ENCODE measurements around the gene L3MBTL2.

L3MBTL2 gene

GRCh38 chr22:41241133-41241676, 36.1 kb downstream of the L3MBTL2 start:
- H3K27ac ChIP-seq (ENCODE audit: insufficient read depth, low read depth, low read length, poor library complexity, severe bottlenecking), result no peak overlapping the region
- WGBS, 2 experiments, result 83 to 89% methylated on average over 6 to 7 of the region's 7 CpGs

DNA sequence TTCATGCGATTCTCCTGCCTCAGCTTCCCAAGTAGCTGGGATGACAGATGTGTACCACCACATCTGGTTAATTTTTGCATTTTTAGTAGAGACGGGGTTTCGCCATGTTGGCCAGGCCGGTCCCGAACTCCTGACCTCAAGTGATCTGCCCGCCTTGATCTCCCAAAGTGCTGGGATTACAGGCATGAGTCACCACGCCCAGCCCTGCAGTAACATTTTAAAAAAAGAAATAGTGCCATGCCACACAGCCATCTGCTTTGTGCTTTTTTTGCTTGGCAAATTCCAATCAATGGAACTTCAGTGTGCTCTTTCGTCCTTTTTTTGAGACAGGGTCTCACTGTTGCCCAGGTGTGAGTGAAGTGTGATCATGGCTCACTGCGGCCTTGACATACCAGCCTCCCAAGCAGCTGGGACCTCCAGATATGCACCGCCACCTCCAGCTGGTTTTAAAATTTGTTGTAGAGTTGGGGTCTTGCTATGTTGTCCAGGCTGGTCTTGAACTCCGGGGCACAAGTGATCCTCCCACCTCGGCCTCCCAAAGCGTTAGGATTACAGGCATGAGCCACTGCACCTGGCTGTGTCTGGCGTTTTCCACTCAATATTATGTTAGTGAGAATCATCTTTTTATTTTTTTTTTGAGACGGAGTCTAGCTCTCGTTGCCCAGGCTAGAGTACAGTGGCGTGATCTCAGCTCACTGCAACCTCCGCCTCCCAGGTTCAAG, 37.4 kb downstream of the L3MBTL2 start:
- H3K4me3 ChIP-seq (ENCODE audit: insufficient read depth, low read depth, low read length), result no peak overlapping the region
- peaks cover 6% of the 10 kb centered on the region for H3K27me3 ChIP-seq (ENCODE audit: control insufficient read depth, insufficient read depth, low read length, poor library complexity, severe bottlenecking)
- H3K4me1 ChIP-seq (ENCODE audit: control insufficient read depth, insufficient read depth, low read length), result peaks cover 7% of the 10 kb centered on the region
- WGBS, 2 experiments, result 94% methylated on average over 18 of the region's 18 CpGs
- H3K36me3 ChIP-seq (ENCODE audit: control insufficient read depth, insufficient read depth, low read length), result peaks cover 5% of the 10 kb centered on the region
- H3K9me3 ChIP-seq (ENCODE audit: control insufficient read depth, low read length), result no peaks in the 10 kb centered on the region
- H3K27ac ChIP-seq (ENCODE audit: insufficient read depth, low read depth, low read length, poor library complexity, severe bottlenecking), result no peak overlapping the region

More at GRCh38 chr22:41241133-41241676, 36.1 kb downstream of the L3MBTL2 start:
- no peak overlapping the region for H3K4me3 ChIP-seq (ENCODE audit: insufficient read depth, low read depth, low read length)
- H3K27me3 ChIP-seq (ENCODE audit: control insufficient read depth, insufficient read depth, low read length, poor library complexity, severe bottlenecking), result peaks cover 15% of the 10 kb centered on the region
- no peaks in the 10 kb centered on the region for H3K9me3 ChIP-seq (ENCODE audit: control insufficient read depth, low read length)
- peaks cover 7% of the 10 kb centered on the region for H3K4me1 ChIP-seq (ENCODE audit: control insufficient read depth, insufficient read depth, low read length)
- H3K36me3 ChIP-seq (ENCODE audit: control insufficient read depth, insufficient read depth, low read length), result no peaks in the 10 kb centered on the region

DNA sequence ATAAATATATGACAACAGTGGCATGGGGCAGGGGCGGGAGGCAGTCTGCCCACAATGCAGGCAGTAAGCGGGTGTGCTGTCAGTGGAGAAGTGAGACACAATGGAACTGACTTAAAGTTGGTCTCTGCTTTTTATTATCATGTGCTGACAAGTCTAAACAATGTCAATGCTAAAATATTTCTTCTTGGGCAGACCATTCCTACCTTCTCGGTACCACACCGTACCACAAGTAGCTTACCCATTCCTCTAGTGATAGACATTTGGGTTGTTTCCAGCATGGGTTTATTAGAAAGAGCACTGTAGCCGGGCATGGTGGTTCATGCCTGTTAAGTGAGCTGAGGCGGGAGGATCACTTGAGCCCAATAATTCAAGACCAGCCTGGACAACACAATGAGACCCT, 38.2 kb downstream of the L3MBTL2 start:
- Histone ChIP-seq H3K27me3 (ENCODE audit: control insufficient read depth, insufficient read depth, low read length, poor library complexity, severe bottlenecking) (no peaks in the 10 kb centered on the region), H3K4me1 (ENCODE audit: control insufficient read depth, insufficient read depth, low read length) (peaks cover 7% of the 10 kb centered on the region), H3K27ac (ENCODE audit: insufficient read depth, low read depth, low read length, poor library complexity, severe bottlenecking) (no peak overlapping the region), H3K9me3 (ENCODE audit: control insufficient read depth, low read length) (no peaks in the 10 kb centered on the region), H3K36me3 (ENCODE audit: control insufficient read depth, insufficient read depth, low read length) (peaks cover 7% of the 10 kb centered on the region), H3K4me3 (ENCODE audit: insufficient read depth, low read depth, low read length) (no peak overlapping the region)
- 94% methylated on average over 6 of the region's 6 CpGs for WGBS, 2 experiments

DNA sequence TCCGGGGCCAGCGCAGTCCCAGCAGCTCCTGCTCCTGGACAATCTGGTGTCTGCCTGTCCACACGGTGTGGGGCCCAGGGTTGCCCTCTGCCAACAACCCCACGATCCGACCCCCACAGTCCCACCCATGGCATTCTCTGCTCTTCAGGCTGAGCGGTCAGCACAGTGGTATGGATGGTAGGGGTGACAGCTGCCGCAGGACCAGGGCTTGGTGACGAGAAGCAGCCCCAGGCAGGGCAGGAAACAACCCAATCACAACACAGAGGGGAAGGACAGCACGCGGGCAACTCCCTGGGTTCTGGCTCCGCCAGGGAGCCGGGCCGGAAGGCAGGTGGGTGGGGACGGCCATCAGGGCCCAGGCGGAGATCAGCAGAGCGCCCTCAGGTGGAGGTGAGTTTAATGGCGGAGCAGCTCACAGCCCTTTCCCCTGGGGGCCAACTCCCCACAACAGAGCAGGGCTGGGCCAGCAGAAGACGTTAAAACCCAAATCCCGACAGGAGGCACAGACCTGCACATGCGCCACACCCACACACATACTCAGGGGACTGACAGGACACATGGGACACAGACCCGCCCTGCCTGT, 40.9 kb downstream of the L3MBTL2 start:
- no peaks in the 10 kb centered on the region for H3K9me3 ChIP-seq (ENCODE audit: control insufficient read depth, low read length)
- peaks cover 30% of the 10 kb centered on the region for H3K36me3 ChIP-seq (ENCODE audit: control insufficient read depth, insufficient read depth, low read length)
- WGBS, 2 experiments, result 91% methylated on average over 21 of the region's 21 CpGs
- peaks cover 1% of the 10 kb centered on the region for H3K4me1 ChIP-seq (ENCODE audit: control insufficient read depth, insufficient read depth, low read length)
- no peak overlapping the region for H3K27ac ChIP-seq (ENCODE audit: insufficient read depth, low read depth, low read length, poor library complexity, severe bottlenecking)
- no peaks in the 10 kb centered on the region for H3K27me3 ChIP-seq (ENCODE audit: control insufficient read depth, insufficient read depth, low read length, poor library complexity, severe bottlenecking)
- H3K4me3 ChIP-seq (ENCODE audit: insufficient read depth, low read depth, low read length), result no peak overlapping the region

- Histone ChIP-seq H3K36me3 (ENCODE audit: control insufficient read depth, insufficient read depth, low read length) (peaks cover 33% of the 10 kb centered on the region), H3K27ac (ENCODE audit: insufficient read depth, low read depth, low read length, poor library complexity, severe bottlenecking) (no peak overlapping the region)
- 88% methylated on average over 7 of the region's 7 CpGs for WGBS, 2 experiments
Measured at GRCh38 chr22:41247703-41248102, 42.6 kb downstream of the L3MBTL2 start.

GRCh38 chr22:41248314-41248713, 43.2 kb downstream of the L3MBTL2 start:
- Histone ChIP-seq H3K4me1 (ENCODE audit: control insufficient read depth, insufficient read depth, low read length) (no peaks in the 10 kb centered on the region), H3K9me3 (ENCODE audit: control insufficient read depth, low read length) (no peaks in the 10 kb centered on the region), H3K36me3 (ENCODE audit: control insufficient read depth, insufficient read depth, low read length) (peaks cover 39% of the 10 kb centered on the region), H3K27me3 (ENCODE audit: control insufficient read depth, insufficient read depth, low read length, poor library complexity, severe bottlenecking) (no peaks in the 10 kb centered on the region), H3K27ac (ENCODE audit: insufficient read depth, low read depth, low read length, poor library complexity, severe bottlenecking) (no peak overlapping the region), H3K4me3 (ENCODE audit: insufficient read depth, low read depth, low read length) (no peak overlapping the region)
- WGBS, 2 experiments, result 96 to 97% methylated on average over 15 of the region's 15 CpGs

More at GRCh38 chr22:41247703-41248102, 42.6 kb downstream of the L3MBTL2 start:
- H3K9me3 ChIP-seq (ENCODE audit: control insufficient read depth, low read length), result no peaks in the 10 kb centered on the region
- H3K27me3 ChIP-seq (ENCODE audit: control insufficient read depth, insufficient read depth, low read length, poor library complexity, severe bottlenecking), result no peaks in the 10 kb centered on the region
- H3K4me3 ChIP-seq (ENCODE audit: insufficient read depth, low read depth, low read length), result no peak overlapping the region
- no peaks in the 10 kb centered on the region for H3K4me1 ChIP-seq (ENCODE audit: control insufficient read depth, insufficient read depth, low read length)

DNA sequence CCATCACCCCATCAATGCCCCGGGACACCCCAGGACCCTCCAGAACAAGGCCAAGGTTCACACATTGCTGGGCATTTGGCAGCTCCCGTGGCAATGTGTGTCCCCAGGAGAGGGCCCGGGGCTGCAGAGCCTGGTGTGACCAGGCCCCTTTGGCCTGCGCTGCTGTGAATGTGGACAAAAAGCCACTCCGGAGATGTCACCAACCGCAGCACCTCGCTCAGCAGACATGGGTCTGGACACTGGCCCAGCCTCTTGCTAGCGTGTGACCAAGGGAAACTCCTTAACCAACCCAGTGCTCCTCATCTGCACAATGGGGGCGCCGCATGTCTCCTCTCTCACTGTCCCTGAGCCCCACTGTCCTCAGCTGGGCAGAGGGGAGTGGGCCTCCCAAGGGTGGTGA, 43.6 kb downstream of the L3MBTL2 start:
- WGBS, 2 experiments, result 95 to 98% methylated on average over 10 of the region's 10 CpGs
- H3K27me3 ChIP-seq (ENCODE audit: control insufficient read depth, insufficient read depth, low read length, poor library complexity, severe bottlenecking), result no peaks in the 10 kb centered on the region
- H3K9me3 ChIP-seq (ENCODE audit: control insufficient read depth, low read length), result no peaks in the 10 kb centered on the region
- no peak overlapping the region for H3K27ac ChIP-seq (ENCODE audit: insufficient read depth, low read depth, low read length, poor library complexity, severe bottlenecking)
- peaks cover 43% of the 10 kb centered on the region for H3K36me3 ChIP-seq (ENCODE audit: control insufficient read depth, insufficient read depth, low read length)
- no peak overlapping the region for H3K4me3 ChIP-seq (ENCODE audit: insufficient read depth, low read depth, low read length)
- H3K4me1 ChIP-seq (ENCODE audit: control insufficient read depth, insufficient read depth, low read length), result no peaks in the 10 kb centered on the region

- Histone ChIP-seq H3K36me3 (ENCODE audit: control insufficient read depth, insufficient read depth, low read length) (peaks cover 43% of the 10 kb centered on the region), H3K27ac (ENCODE audit: insufficient read depth, low read depth, low read length, poor library complexity, severe bottlenecking) (no peak overlapping the region)
- 96 to 97% methylated on average over 14 of the region's 14 CpGs for WGBS, 2 experiments
Measured at GRCh38 chr22:41249442-41249841, 44.3 kb downstream of the L3MBTL2 start.

DNA sequence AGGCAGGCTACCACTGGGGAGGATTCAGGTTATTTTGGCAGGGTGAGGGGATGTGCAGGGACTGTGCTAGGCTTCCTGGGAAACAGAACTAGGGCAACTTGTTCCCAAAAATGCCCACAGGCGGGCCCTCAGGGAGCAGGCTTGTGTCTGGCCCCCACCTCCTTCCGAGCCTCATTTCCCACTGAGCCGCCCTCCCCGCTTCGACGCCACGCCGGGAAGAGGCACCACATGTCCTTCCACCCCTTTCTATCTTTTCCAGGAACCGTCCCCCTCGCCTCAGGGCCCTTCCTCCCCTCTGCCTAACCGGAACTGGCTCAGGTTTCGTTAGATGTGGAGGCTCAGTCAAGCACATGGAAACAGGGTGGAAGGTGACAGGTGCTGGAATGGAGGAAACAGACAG, 45.0 kb downstream of the L3MBTL2 start:
- Histone ChIP-seq H3K9me3 (ENCODE audit: control insufficient read depth, low read length) (no peaks in the 10 kb centered on the region), H3K4me3 (ENCODE audit: insufficient read depth, low read depth, low read length) (no peak overlapping the region), H3K36me3 (ENCODE audit: control insufficient read depth, insufficient read depth, low read length) (peaks cover 47% of the 10 kb centered on the region), H3K27me3 (ENCODE audit: control insufficient read depth, insufficient read depth, low read length, poor library complexity, severe bottlenecking) (no peaks in the 10 kb centered on the region), H3K4me1 (ENCODE audit: control insufficient read depth, insufficient read depth, low read length) (no peaks in the 10 kb centered on the region), H3K27ac (ENCODE audit: insufficient read depth, low read depth, low read length, poor library complexity, severe bottlenecking) (no peak overlapping the region)
- WGBS, 2 experiments, result 95% methylated on average over 12 of the region's 12 CpGs

More at GRCh38 chr22:41249442-41249841, 44.3 kb downstream of the L3MBTL2 start:
- no peaks in the 10 kb centered on the region for H3K9me3 ChIP-seq (ENCODE audit: control insufficient read depth, low read length)
- no peak overlapping the region for H3K4me3 ChIP-seq (ENCODE audit: insufficient read depth, low read depth, low read length)
- H3K27me3 ChIP-seq (ENCODE audit: control insufficient read depth, insufficient read depth, low read length, poor library complexity, severe bottlenecking), result no peaks in the 10 kb centered on the region
- no peaks in the 10 kb centered on the region for H3K4me1 ChIP-seq (ENCODE audit: control insufficient read depth, insufficient read depth, low read length)

DNA sequence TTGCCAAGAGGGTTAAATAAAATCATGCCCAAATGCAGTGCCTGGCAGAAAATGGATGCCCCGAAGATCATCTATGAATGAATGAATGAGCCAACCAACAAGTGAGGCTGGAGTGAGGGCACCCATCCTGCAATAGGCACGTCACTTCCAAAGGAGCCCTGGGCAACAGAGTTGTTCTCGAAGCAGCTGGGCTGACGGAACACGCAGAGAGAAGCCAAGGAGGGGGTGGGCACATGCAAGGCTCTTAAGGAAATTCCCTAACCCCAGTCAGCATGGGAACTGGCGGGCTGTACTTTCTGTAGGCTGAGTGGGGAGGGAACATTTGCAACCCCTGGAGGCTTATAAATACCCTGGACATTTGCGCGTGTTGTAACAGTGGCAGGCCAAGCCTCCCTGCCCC, 47.3 kb downstream of the L3MBTL2 start:
- peaks cover 4% of the 10 kb centered on the region for H3K4me1 ChIP-seq (ENCODE audit: control insufficient read depth, insufficient read depth, low read length)
- no peak overlapping the region for H3K4me3 ChIP-seq (ENCODE audit: insufficient read depth, low read depth, low read length)
- H3K36me3 ChIP-seq (ENCODE audit: control insufficient read depth, insufficient read depth, low read length), result peaks cover 57% of the 10 kb centered on the region
- H3K27me3 ChIP-seq (ENCODE audit: control insufficient read depth, insufficient read depth, low read length, poor library complexity, severe bottlenecking), result no peaks in the 10 kb centered on the region
- H3K9me3 ChIP-seq (ENCODE audit: control insufficient read depth, low read length), result no peaks in the 10 kb centered on the region
- no peak overlapping the region for H3K27ac ChIP-seq (ENCODE audit: insufficient read depth, low read depth, low read length, poor library complexity, severe bottlenecking)
- WGBS, 2 experiments, result 96 to 97% methylated on average over 8 of the region's 8 CpGs

Data from ectodermal cell (in vitro differentiated cells).